Chondrocyte (in vitro differentiated cells): Measurements from ENCODE around the gene TSPAN9. TPM values are rescaled to one million over a fixed set of nuclear protein-coding genes. Genes with fewer than 3 reads are reported as not detected.
A peak's percentile ranks its signal among the peaks of the same experiment; 100 is the strongest.

Source experiments
- DNase-seq: peaks from one replicate; pipeline ENCODE4 v3.0.0; 2021; ENCODE audit warnings: mixed read lengths, low spot score
- H3K27ac Mint-ChIP-seq: one replicate; pipeline ENCODE4 v1.8.0; 2021; ENCODE audit warnings: mild to moderate bottlenecking, moderate library complexity, mixed read lengths; ENCODE audit not compliant: unreplicated experiment
- H3K27me3 Mint-ChIP-seq: 2 replicates; pipeline ENCODE4 v1.8.0; 2021; ENCODE audit warnings: low read depth, mixed read lengths
- H3K36me3 Mint-ChIP-seq: 2 replicates; pipeline ENCODE4 v1.8.0; 2021; ENCODE audit warnings: low read depth, mixed read lengths
- H3K4me1 Mint-ChIP-seq: 2 replicates; pipeline ENCODE4 v1.8.0; 2021; ENCODE audit warnings: low read depth, mild to moderate bottlenecking, mixed read lengths
- H3K4me3 Mint-ChIP-seq: one replicate; pipeline ENCODE4 v1.8.0; 2021; ENCODE audit warnings: mild to moderate bottlenecking, moderate library complexity, mixed read lengths; ENCODE audit not compliant: unreplicated experiment
- H3K9me3 Mint-ChIP-seq: 2 replicates; pipeline ENCODE4 v1.8.0; 2021; ENCODE audit warnings: low read depth, mixed read lengths
- CTCF ChIP-seq: fragments of 200-600 bp; sonication (generic); IDR thresholded peaks from 2 replicates; pipeline ENCODE4 v1.5.0; 2021; ENCODE audit warnings: antibody characterized with exemption, mild to moderate bottlenecking, moderate library complexity
- total RNA-seq: library from RNA; stranded (reverse); gene quantifications from 3 replicates; pipeline ENCODE4 v1.2.1, GENCODE V29; 2021

Gene TSPAN9
- total RNA-seq, 1 donor from 2014 or later = 50.4 TPM

DNA sequence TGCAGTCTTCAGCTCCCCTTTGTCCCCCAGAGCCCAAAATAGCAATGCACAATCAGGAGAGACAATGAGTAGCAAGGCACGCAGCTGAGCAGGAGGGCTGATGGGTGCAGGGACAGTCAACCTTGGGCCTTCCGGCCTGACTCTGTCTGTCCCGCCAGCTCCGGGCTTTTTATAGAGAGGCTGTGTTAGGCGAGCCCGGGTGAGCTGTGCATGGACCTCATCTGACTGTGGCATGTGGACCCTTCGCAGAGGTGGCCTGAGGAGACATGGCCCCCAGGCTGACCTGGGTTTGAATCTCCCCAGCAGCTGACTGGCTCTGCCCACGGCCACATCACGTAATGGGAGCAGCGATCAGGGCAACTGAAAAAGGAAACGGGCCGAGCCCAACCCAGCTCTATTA, 177.9 kb downstream of the TSPAN9 start:
- TF ChIP-seq CTCF = no peak
- Mint-ChIP-seq H3K4me1 (peaks cover 25% of the 10 kb centered on the region), H3K9me3 (no peaks in the 10 kb centered on the region), H3K4me3 (no peak overlapping the region), H3K27ac (no peak overlapping the region), H3K27me3 (no peaks in the 10 kb centered on the region), H3K36me3 (peaks cover 1% of the 10 kb centered on the region)
- DNase-seq = no peak

DNA sequence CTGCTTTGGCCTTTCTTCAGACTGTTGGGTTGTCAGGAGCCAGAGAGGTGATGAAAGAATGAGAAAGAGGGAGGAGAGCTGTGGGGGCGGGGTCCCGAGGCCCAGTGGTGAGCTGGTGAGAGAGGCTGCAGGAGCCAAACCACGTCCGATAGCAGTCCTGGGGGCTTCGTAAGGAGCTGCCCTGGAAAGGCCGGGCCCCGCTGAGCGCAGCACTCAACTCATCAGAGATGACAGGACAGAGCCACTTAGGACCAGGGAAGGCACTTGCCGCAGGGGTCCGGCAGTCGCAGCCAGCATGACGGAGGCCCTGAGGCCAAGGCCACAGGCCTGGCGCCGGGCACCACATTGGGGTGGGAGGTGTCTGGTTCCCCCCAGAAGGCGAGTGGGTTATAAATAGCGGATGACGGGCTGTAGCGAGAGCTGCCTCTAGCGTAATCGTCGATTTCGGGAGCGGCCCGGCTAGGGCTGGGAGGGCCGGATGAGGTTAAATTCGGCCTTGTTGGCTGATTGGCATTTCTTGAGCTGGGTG, 179.0 kb downstream of the TSPAN9 start:
- H3K36me3 Mint-ChIP-seq = peaks cover 4% of the 10 kb centered on the region
- no peak for DNase-seq
- no peaks in the 10 kb centered on the region for H3K9me3 Mint-ChIP-seq
- no peak overlapping the region for H3K4me3 Mint-ChIP-seq
- no peaks in the 10 kb centered on the region for H3K27me3 Mint-ChIP-seq
- no peak for TF ChIP-seq CTCF
- peaks cover 31% of the 10 kb centered on the region for H3K4me1 Mint-ChIP-seq
- H3K27ac Mint-ChIP-seq = no peak overlapping the region

DNA sequence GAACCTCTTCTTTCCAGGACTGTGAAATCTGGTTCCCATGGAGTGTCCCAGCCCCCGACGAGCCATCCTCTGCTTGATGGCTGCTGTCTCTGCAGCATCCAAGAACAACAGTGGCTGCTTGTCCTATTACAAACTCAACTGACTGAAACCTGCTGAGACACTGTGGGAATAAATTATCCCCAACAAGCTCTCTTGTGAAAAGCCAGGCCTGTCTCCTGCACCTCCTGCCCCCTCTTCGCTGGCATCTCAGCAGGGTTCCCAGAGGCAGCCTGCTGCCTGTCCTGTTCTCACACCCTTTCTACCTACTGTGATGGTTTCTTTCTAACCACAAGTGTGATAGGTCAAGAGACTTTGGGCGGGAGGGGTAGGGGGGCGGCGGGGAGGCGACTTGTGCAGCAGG, 180.2 kb downstream of the TSPAN9 start:
- no peak overlapping the region for H3K4me3 Mint-ChIP-seq
- H3K9me3 Mint-ChIP-seq = no peaks in the 10 kb centered on the region
- TF ChIP-seq CTCF = no peak
- H3K27me3 Mint-ChIP-seq = no peaks in the 10 kb centered on the region
- peaks cover 4% of the 10 kb centered on the region for H3K36me3 Mint-ChIP-seq
- no peak overlapping the region for H3K27ac Mint-ChIP-seq
- no peak for DNase-seq
- peaks cover 31% of the 10 kb centered on the region for H3K4me1 Mint-ChIP-seq

GRCh38 chr12:3259973-3260372, 182.8 kb downstream of the TSPAN9 start:
- no peaks in the 10 kb centered on the region for H3K9me3 Mint-ChIP-seq
- DNase-seq = no peak
- H3K27me3 Mint-ChIP-seq = no peaks in the 10 kb centered on the region
- no peak overlapping the region for H3K27ac Mint-ChIP-seq
- peaks cover 31% of the 10 kb centered on the region for H3K4me1 Mint-ChIP-seq
- peaks cover 8% of the 10 kb centered on the region for H3K36me3 Mint-ChIP-seq
- H3K4me3 Mint-ChIP-seq = no peak overlapping the region
- no peak for TF ChIP-seq CTCF

DNA sequence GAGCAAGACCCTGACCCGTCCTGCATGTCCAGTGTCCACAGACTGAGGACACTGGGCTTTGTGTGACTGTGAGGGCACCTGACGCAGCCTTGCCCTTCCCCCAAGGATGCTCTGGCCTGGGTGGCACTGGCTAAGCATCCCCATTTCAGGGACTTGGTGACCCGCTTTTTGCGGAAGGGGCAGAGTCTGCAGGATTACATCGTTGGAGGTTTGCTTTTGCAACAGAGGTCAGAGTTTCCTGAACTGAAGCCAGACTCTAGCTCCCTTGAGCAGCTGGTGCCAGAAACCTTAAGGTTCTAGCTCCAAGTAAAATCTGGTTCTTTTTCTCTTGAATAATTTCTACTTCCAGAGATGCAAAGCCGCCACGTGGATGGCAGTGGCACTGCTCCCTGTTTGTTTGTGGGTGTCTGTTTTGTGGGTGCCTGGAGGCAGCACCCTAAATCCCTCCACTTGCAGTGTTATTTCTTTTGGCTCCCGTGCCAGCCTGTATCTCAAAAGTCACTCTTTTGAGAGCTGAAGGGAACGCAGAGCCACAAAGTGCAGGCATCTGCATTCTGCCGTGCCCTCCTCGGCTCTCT, 184.7 kb downstream of the TSPAN9 start:
- H3K36me3 Mint-ChIP-seq = peaks cover 10% of the 10 kb centered on the region
- no peak overlapping the region for H3K4me3 Mint-ChIP-seq
- no peak for DNase-seq
- no peaks in the 10 kb centered on the region for H3K27me3 Mint-ChIP-seq
- TF ChIP-seq CTCF = peak; percentile 11
- H3K4me1 Mint-ChIP-seq = peaks cover 28% of the 10 kb centered on the region
- no peak overlapping the region for H3K27ac Mint-ChIP-seq
- no peaks in the 10 kb centered on the region for H3K9me3 Mint-ChIP-seq
